Islet of Langerhans (tissue), 1 donor: ENCODE results near the gene CDK9.

ENCODE experiments used
- FAIRE-seq: peaks from one replicate; lab custom pipeline; 2011; peaks lifted over from hg19 to GRCh38; lab: Jason Lieb, UNC

The CDK9 gene

GRCh38 chr9:127805620-127806019 lies 19.8 kb downstream of the CDK9 start:
- no peak for FAIRE-seq

GRCh38 chr9:127806871-127807270 lies 21.0 kb downstream of the CDK9 start:
- no peak for FAIRE-seq

GRCh38 chr9:127808347-127809001 lies 22.6 kb downstream of the CDK9 start:
- no peak for FAIRE-seq

GRCh38 chr9:127809002-127809539 lies 23.2 kb downstream of the CDK9 start:
- FAIRE-seq = no peak

- FAIRE-seq = no peak
Observed at GRCh38 chr9:127809540-127810377, 23.9 kb downstream of the CDK9 start.

GRCh38 chr9:127810378-127811187 lies 24.7 kb downstream of the CDK9 start:
- FAIRE-seq = no peak

GRCh38 chr9:127812011-127812410 lies 26.2 kb downstream of the CDK9 start:
- FAIRE-seq = no peak

GRCh38 chr9:127812936-127813675 lies 27.3 kb downstream of the CDK9 start:
- no peak for FAIRE-seq

GRCh38 chr9:127813686-127814226 lies 27.9 kb downstream of the CDK9 start:
- FAIRE-seq = no peak

GRCh38 chr9:127814619-127815511 lies 29.0 kb downstream of the CDK9 start:
- no peak for FAIRE-seq

GRCh38 chr9:127815512-127816361 lies 29.9 kb downstream of the CDK9 start:
- FAIRE-seq = no peak

GRCh38 chr9:127816362-127816725 lies 30.5 kb downstream of the CDK9 start:
- no peak for FAIRE-seq

GRCh38 chr9:127816728-127817127 lies 30.9 kb downstream of the CDK9 start:
- FAIRE-seq = no peak

GRCh38 chr9:127817881-127818434 lies 32.1 kb downstream of the CDK9 start:
- no peak for FAIRE-seq

- FAIRE-seq = no peak
Observed at GRCh38 chr9:127818574-127818973, 32.7 kb downstream of the CDK9 start.

- FAIRE-seq = no peak
Observed at GRCh38 chr9:127822108-127822507, 36.3 kb downstream of the CDK9 start.

GRCh38 chr9:127825319-127826051 lies 39.7 kb downstream of the CDK9 start:
- no peak for FAIRE-seq

- no peak for FAIRE-seq
Observed at GRCh38 chr9:127826253-127826913, 40.5 kb downstream of the CDK9 start.
